Transverse colon (tissue), 4 donors: Measurements from ENCODE around the gene BLTP1. TPM values are rescaled to one million over a fixed set of nuclear protein-coding genes. Genes with fewer than 3 reads are reported as not detected.

Experiments used
- DNase-seq: peaks from one replicate; pipeline ENCODE4 v3.0.0-alpha.2; 2019
- H3K27ac ChIP-seq, 4 donors: fragments of 200-600 bp; sonication (generic); 2 replicates each; pipeline ENCODE4 v1.5.1; 2016 to 2018; ENCODE audit warnings: inconsistent platforms in 4 of 4
- H3K27me3 ChIP-seq: fragments of 200-600 bp; sonication (generic); 2 replicates; pipeline ENCODE4 v1.5.1; 2017; ENCODE audit warnings: inconsistent platforms
- H3K36me3 ChIP-seq, 4 donors: fragments of 200-600 bp; sonication (generic); 2 replicates each; pipeline ENCODE4 v1.5.1; 2017 to 2019; ENCODE audit warnings: inconsistent platforms in 4 of 4
- H3K4me1 ChIP-seq, 4 donors: fragments of 200-600 bp; sonication (generic); 2 replicates each; pipeline ENCODE4 v1.5.1; 2017 to 2020; ENCODE audit warnings: inconsistent platforms in 4 of 4
- H3K4me3 ChIP-seq, 4 donors: fragments of 200-600 bp; sonication (generic); 1 replicate in 1 of 4; 2 replicates in 3 of 4; pipeline versions ENCODE4 v1.5.1 to v1.6.1; 2017 to 2019; ENCODE audit warnings: inconsistent platforms in 4 of 4
- H3K9me3 ChIP-seq, 2 donors: fragments of 200-600 bp; sonication (generic); 2 replicates each; pipeline ENCODE4 v1.5.1; 2017 to 2019; ENCODE audit warnings: inconsistent platforms in 2 of 2
- EP300 ChIP-seq: sonication (generic); formaldehyde crosslinking; IDR thresholded peaks from one replicate; pipeline ENCODE4 v1.6.1; 2017; ENCODE audit warnings: antibody characterized with exemption, low read depth
- POLR2A ChIP-seq: fragments of 450-650 bp; IDR thresholded peaks from one replicate; pipeline ENCODE4 v1.6.1; 2016; ENCODE audit warnings: antibody characterized with exemption, mild to moderate bottlenecking, moderate library complexity
- POLR2AphosphoS5 ChIP-seq, 3 donors: sonication (generic); formaldehyde crosslinking; IDR thresholded peaks; one replicate each; pipeline ENCODE4 v1.6.1; 2016; ENCODE audit warnings: antibody characterized with exemption in 3 of 3
- WGBS, 2 donors: methylation state at CpG; one replicate each; pipeline ENCODE4 v1.1.5; 2018; ENCODE audit warnings: low coverage in 1 of 2; 5-methylcytosine and 5-hydroxymethylcytosine counted together
- in situ Hi-C, 4 donors: fragments of 200-750 bp; cut with MboI; loops; one replicate each; pipeline versions ENCODE4 v1.15.0 to v1.15.1; 2017; ENCODE audit warnings: low sequenced_read_pairs in 3 of 4, low pct_ligation_motif_present in 1 of 4, low pct_unique_long_range_greater_than_20kb in 1 of 4
- intact Hi-C: fragments of 100-400 bp; cut with DNase I; formaldehyde crosslinking; loops from one replicate; pipeline ENCODE4 v1.15.1; 2023; ENCODE audit warnings: low total_unique reads
- total RNA-seq, 4 donors: library from RNA; depleted of rRNA; stranded (reverse); fragments of >200 nt; gene quantifications; one replicate each; pipeline ENCODE4 v1.1.0, GENCODE V29; 2016
- TF ChIP-seq, protein P1 (sequence below), 5 experiments: fragments of 200-600 bp in 3 of 5; fragments of 450-650 bp in 2 of 5; sonication (generic) in 3 of 5; IDR thresholded peaks; 1 replicate in 2 of 5; 2 replicates in 3 of 5; pipeline ENCODE4 v1.5.1; 2016 to 2017; ENCODE audit warnings: antibody characterized with exemption in 5 of 5, inconsistent platforms in 3 of 5, mild to moderate bottlenecking in 2 of 5, moderate library complexity in 1 of 5

The BLTP1 gene
- total RNA-seq, 4 donors from 2014 or later: 98.7 to 227 (median 150) TPM

DNA sequence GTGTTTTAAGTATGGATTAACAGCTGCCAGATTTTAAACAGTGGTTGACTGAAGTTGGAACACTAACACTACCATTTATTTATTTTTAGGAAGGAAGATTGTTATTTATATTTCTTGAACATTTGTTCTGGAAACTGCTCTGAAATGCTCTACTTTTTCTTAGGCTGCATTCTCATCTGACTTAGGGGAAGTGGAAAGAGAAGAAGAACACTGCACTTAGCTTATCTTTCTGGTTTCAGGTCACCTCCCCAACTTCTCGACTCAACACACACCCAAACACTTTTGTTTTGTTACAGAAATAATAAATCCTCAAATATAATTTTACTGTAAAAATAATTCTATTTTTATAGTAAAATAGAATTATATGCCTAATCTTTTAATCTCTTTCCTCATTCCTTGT lies 18.6 kb downstream of the BLTP1 start:
- Histone ChIP-seq H3K27me3 (no peaks in the 10 kb centered on the region), H3K27ac (no peak overlapping the region), H3K4me3 (no peak overlapping the region), H3K36me3 (peaks cover 0 to 14% (median 1%) of the 10 kb centered on the region in 4 donors), H3K9me3 (no peaks in the 10 kb centered on the region), H3K4me1 (peaks cover 0 to 21% (median 2%) of the 10 kb centered on the region in 4 donors)
- TF ChIP-seq, protein P1, sequence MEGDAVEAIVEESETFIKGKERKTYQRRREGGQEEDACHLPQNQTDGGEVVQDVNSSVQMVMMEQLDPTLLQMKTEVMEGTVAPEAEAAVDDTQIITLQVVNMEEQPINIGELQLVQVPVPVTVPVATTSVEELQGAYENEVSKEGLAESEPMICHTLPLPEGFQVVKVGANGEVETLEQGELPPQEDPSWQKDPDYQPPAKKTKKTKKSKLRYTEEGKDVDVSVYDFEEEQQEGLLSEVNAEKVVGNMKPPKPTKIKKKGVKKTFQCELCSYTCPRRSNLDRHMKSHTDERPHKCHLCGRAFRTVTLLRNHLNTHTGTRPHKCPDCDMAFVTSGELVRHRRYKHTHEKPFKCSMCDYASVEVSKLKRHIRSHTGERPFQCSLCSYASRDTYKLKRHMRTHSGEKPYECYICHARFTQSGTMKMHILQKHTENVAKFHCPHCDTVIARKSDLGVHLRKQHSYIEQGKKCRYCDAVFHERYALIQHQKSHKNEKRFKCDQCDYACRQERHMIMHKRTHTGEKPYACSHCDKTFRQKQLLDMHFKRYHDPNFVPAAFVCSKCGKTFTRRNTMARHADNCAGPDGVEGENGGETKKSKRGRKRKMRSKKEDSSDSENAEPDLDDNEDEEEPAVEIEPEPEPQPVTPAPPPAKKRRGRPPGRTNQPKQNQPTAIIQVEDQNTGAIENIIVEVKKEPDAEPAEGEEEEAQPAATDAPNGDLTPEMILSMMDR (IDR thresholded peaks at IDR 0.05): no peak
- TF ChIP-seq POLR2AphosphoS5 (IDR thresholded peaks at IDR 0.05) (no peak), POLR2A (no peak), EP300 (no peak)
- DNase-seq: no peak
- intact Hi-C loops: no loop called here
- 29 to 49% methylated on average over 1 of the region's 1 CpG for WGBS, 2 donors
- in situ Hi-C loops: no loop called here

GRCh38 chr4:122171323-122171722 lies 19.2 kb downstream of the BLTP1 start:
- in situ Hi-C loops (no loop called here), intact Hi-C loops (no loop called here)
- no peak overlapping the region for H3K4me3 ChIP-seq
- no peak overlapping the region for H3K27ac ChIP-seq
- no peak for DNase-seq
- H3K9me3 ChIP-seq: no peaks in the 10 kb centered on the region
- H3K27me3 ChIP-seq: no peaks in the 10 kb centered on the region
- TF ChIP-seq POLR2AphosphoS5 (IDR thresholded peaks at IDR 0.05) (no peak), EP300 (no peak), POLR2A (no peak)
- TF ChIP-seq, protein P1 (IDR thresholded peaks at IDR 0.05): no peak
- peaks cover 0 to 21% (median 2%) of the 10 kb centered on the region in 4 donors for H3K4me1 ChIP-seq
- peaks cover 0 to 20% (median 4%) of the 10 kb centered on the region in 4 donors for H3K36me3 ChIP-seq

DNA sequence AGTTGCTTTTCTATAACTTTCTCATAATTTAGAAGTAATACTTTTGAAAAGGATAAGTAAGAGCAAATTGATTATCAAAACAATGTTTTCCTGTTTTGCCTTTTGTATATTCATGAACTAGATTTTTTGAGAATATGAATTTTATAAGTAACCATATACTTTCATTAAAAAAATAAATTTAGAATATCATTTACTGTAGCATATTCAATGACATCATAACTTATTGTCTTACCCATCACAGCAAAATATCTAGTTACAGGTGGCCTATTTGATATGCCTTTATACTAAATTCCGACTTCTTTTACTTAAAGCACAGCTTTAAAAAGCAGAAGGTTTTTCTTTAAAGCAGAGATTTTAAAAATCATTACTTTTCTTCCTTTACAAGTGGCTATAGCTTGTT lies 20.1 kb downstream of the BLTP1 start:
- no peak overlapping the region for H3K4me3 ChIP-seq
- no peak overlapping the region for H3K27ac ChIP-seq
- intact Hi-C loops (no loop called here), in situ Hi-C loops (no loop called here)
- peaks cover 0 to 21% (median 2%) of the 10 kb centered on the region in 4 donors for H3K4me1 ChIP-seq
- TF ChIP-seq EP300 (no peak), POLR2AphosphoS5 (IDR thresholded peaks at IDR 0.05) (no peak), POLR2A (no peak)
- TF ChIP-seq, protein P1 (IDR thresholded peaks at IDR 0.05): no peak
- no peaks in the 10 kb centered on the region for H3K9me3 ChIP-seq
- no peak for DNase-seq
- no peaks in the 10 kb centered on the region for H3K27me3 ChIP-seq
- WGBS, 2 donors: 93 to 100% methylated on average over 1 of the region's 1 CpG
- peaks cover 0 to 29% (median 9%) of the 10 kb centered on the region in 4 donors for H3K36me3 ChIP-seq

DNA sequence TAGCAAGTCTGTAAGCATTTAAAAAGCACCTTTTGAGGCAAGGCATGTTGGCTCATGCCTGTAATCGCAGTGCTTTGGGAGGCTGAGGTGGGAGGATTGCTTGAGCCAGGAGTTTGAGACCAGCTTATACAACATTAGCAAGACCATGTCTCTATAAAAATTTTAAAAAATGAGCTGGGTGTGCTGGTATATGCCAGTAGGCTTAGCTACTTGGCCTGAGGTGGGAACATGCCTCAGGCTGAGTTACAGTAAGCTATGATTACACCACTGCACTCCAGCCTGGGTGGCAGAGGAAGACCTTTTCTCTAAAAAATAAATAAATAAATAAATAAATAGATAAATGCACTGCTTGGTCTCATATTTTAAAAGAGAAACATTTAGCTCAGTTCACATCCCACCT lies 26.8 kb downstream of the BLTP1 start:
- no peaks in the 10 kb centered on the region for H3K9me3 ChIP-seq
- TF ChIP-seq POLR2A: no peak
- no peak for TF ChIP-seq EP300
- TF ChIP-seq, protein P1 (IDR thresholded peaks at IDR 0.05): no peak
- no peak for TF ChIP-seq POLR2AphosphoS5 (IDR thresholded peaks at IDR 0.05)
- DNase-seq: no peak
- peaks cover 0 to 47% (median 20%) of the 10 kb centered on the region in 4 donors for H3K36me3 ChIP-seq
- H3K27me3 ChIP-seq: no peaks in the 10 kb centered on the region
- H3K4me1 ChIP-seq: no peaks in the 10 kb centered on the region
- no peak overlapping the region for H3K27ac ChIP-seq
- in situ Hi-C loops: no loop called here
- intact Hi-C loops: no loop called here
- H3K4me3 ChIP-seq: no peak overlapping the region
- 97 to 100% methylated on average over 1 of the region's 1 CpG for WGBS, 2 donors
